Heart right ventricle (tissue), 16 donors: ENCODE measurements around the gene PPM1B. TPM values are rescaled to one million over a fixed set of nuclear protein-coding genes. Genes with fewer than 3 reads are reported as not detected.
"Not testable (repeated sequence)": the region's sequence is repeated elsewhere in the genome, so short reads cannot be mapped to it uniquely, and the experiment has no call there.

ENCODE experiments used
- ATAC-seq, 8 donors: fragments of 200-7000 bp; cut with Tn5 transposase; one replicate each; pipeline ENCODE4 v1.9.1; 2020; ENCODE audit warnings: mild to moderate bottlenecking in 8 of 8, moderate library complexity in 8 of 8, moderate number of reproducible peaks in 1 of 8
- DNase-seq, 2 donors: peaks; one replicate each; pipeline ENCODE4 v3.0.0-alpha.2; 2020
- H3K27ac ChIP-seq, 10 donors: fragments of 200-600 bp; sonication (generic) in 2 of 10; one replicate each; pipeline versions ENCODE4 v1.5.0 to v1.8.0; 2020 to 2022; ENCODE audit warnings: mild to moderate bottlenecking in 3 of 10
- H3K27me3 ChIP-seq, 7 donors: fragments of 200-600 bp; one replicate each; pipeline ENCODE4 v1.8.0; 2021 to 2022; ENCODE audit warnings: mild to moderate bottlenecking in 2 of 7
- H3K36me3 ChIP-seq, 9 donors: fragments of 200-600 bp; sonication (generic) in 1 of 9; one replicate each; pipeline versions ENCODE4 v1.5.0 to v1.8.0; 2020 to 2022; ENCODE audit warnings: mild to moderate bottlenecking in 2 of 9
- H3K4me1 ChIP-seq, 9 donors: fragments of 200-600 bp; sonication (generic) in 1 of 9; one replicate each; pipeline versions ENCODE4 v1.5.0 to v1.8.0; 2020 to 2022; ENCODE audit warnings: mild to moderate bottlenecking in 4 of 9
- H3K4me3 ChIP-seq, 10 donors: fragments of 200-600 bp; sonication (generic) in 2 of 10; one replicate each; pipeline versions ENCODE4 v1.5.0 to v1.8.0; 2020 to 2022; ENCODE audit warnings: mild to moderate bottlenecking in 7 of 10, moderate library complexity in 2 of 10
- H3K9me3 ChIP-seq, 11 donors: fragments of 200-600 bp in 10 of 11; sonication (generic) in 2 of 11; one replicate each; pipeline versions ENCODE4 v1.5.0 to v1.8.0; 2013 to 2022; ENCODE audit warnings: mild to moderate bottlenecking in 2 of 11, control low read depth in 1 of 11, moderate library complexity in 1 of 11
- WGBS, 2 donors: extraction: QIAGEN DNeasy Blood & Tissue Kit; methylation state at CpG; one replicate each; pipeline ENCODE4 v1.1.7; 2013; ENCODE audit warnings: inconsistent platforms in 1 of 2; 5-methylcytosine and 5-hydroxymethylcytosine counted together
- intact Hi-C, 10 donors: fragments of 100-400 bp; cut with DNase I; formaldehyde crosslinking; loops; one replicate each; pipeline versions ENCODE4 v1.11.1 to v1.14.2; 2022
- polyA plus RNA-seq, 2 donors: library from polyadenylated mRNA; stranded (reverse); fragments of 200-250 nt; gene quantifications; one replicate each; pipeline ENCODE4 v1.2.3, GENCODE V29; 2013
- total RNA-seq, 10 donors: library from RNA; stranded (reverse); fragmentation: NEBNext Ultra II Directional in 3 of 10; extraction: Animal tissue kit (Norgen Biotek cat#: 25700) in 3 of 10; gene quantifications; one replicate each; pipeline versions ENCODE4 v1.2.1 to v1.2.4, GENCODE V29; 2021 to 2023
- TF ChIP-seq, protein P1 (sequence below), 9 donors: fragments of 200-600 bp; sonication (generic) in 2 of 9; IDR thresholded peaks; one replicate each; pipeline versions ENCODE4 v1.5.0 to v1.8.0; 2021 to 2022; ENCODE audit warnings: antibody characterized with exemption in 9 of 9, mild to moderate bottlenecking in 5 of 9, moderate library complexity in 1 of 9
- donor health status: Arrhythmogenic right ventricular cardiomyopathy.
- donor health status: ischemic (EF 13 %, LVEDD 7.1; RV severe dilation, severe dysfunction).
- donor health status: healthy with polysubstance abuse.
- donor health status: DM: no; HTN: yes; CAD: no.
- donor health status: DM: no; HTN: no; CAD: no.
- donor health status: ischemic (EF 25% LVEDD 6.9; RV normal size, moderate dysfunction).
- donor health status: ischemic (EF 25% LVEDD 5.7; RV mildly dilated, moderate dysfunction).
- donor health status: healthy.
- donor health status: DM: yes; HTN: yes; CAD: no.
- donor health status: Ischemic cardiomyopathy.
- donor health status: ischemic (EF 35%, LVEDD 5.7; RV mildly dilated, moderate dysfunction).
- donor health status: nonischemic (EF 11% LVEDD 7.7; RV severe dilation, severe dysfunction).
- donor health status: DM: yes; HTN: yes; CAD: no.
- donor health status: PGD.
- donor health status: ischemic (EF 29% LVEDD 5.4; RV normal size, mild dysfunction).
- donor health status: nonischemic (EF 23%, LVEDD 6.1; RV moderate dilation, normal function).

PPM1B gene
- total and polyA plus RNA-seq, 12 donors, result 20.7 to 69.5 (median 55.2) TPM

DNA sequence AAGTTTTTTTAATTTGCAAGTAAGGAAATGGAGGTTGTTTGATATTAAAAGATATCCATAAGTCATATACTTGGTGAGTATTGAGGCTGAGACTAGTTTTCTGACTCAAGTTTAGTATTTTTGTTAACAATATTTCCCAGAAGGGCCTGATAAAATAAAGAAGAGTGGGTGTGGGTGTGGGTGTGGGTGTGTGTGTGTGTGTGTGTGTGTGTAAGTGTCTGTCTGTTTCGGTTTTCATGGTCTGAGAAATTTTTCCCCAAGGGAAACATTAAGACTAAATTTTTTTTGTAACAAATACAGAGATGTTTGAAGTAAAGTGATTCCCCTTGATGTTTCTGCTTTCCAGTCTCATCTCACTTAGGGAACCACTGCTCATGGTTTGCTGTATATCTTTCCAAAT, 36.5 kb downstream of the PPM1B start:
- Histone ChIP-seq H3K9me3 (peaks cover 0 to 7% (median 0%) of the 10 kb centered on the region in 11 donors), H3K27me3 (no peaks in the 10 kb centered on the region), H3K36me3 (peaks cover 0 to 35% (median 11%) of the 10 kb centered on the region in 9 donors), H3K4me3 (no peak overlapping the region), H3K4me1 (peaks cover 0 to 14% (median 7%) of the 10 kb centered on the region in 9 donors), H3K27ac (no peak overlapping the region)
- ATAC-seq, result no peak
- intact Hi-C loops, result no loop called here
- no peak for DNase-seq
- WGBS, 2 donors, result 44 to 50% methylated on average over 1 of the region's 1 CpG
- TF ChIP-seq, protein P1, sequence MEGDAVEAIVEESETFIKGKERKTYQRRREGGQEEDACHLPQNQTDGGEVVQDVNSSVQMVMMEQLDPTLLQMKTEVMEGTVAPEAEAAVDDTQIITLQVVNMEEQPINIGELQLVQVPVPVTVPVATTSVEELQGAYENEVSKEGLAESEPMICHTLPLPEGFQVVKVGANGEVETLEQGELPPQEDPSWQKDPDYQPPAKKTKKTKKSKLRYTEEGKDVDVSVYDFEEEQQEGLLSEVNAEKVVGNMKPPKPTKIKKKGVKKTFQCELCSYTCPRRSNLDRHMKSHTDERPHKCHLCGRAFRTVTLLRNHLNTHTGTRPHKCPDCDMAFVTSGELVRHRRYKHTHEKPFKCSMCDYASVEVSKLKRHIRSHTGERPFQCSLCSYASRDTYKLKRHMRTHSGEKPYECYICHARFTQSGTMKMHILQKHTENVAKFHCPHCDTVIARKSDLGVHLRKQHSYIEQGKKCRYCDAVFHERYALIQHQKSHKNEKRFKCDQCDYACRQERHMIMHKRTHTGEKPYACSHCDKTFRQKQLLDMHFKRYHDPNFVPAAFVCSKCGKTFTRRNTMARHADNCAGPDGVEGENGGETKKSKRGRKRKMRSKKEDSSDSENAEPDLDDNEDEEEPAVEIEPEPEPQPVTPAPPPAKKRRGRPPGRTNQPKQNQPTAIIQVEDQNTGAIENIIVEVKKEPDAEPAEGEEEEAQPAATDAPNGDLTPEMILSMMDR (IDR thresholded peaks at IDR 0.05), result no peak

DNA sequence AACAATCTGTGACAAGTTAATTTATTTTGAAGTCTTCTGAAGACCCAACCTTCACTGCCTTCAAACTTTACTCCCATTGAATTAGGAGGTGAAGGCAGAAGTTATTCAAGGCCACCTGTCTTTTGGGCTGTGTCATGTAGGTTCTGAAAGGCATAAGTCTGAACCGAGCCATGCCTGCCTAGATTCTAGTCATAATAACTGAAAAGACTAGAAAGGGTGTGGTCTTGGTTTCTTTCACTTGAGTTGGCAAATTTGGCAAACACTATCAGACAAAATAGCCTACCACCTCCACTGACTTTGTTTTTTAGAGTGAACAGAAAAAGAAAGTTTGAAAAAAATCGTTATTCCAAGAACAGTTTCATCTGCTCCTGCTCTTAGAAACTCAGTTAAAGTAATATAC, 38.4 kb downstream of the PPM1B start:
- Histone ChIP-seq H3K4me1 (peaks cover 0 to 11% (median under 1%) of the 10 kb centered on the region in 9 donors), H3K27ac (no peak overlapping the region), H3K36me3 (peaks cover 0 to 44% (median 16%) of the 10 kb centered on the region in 9 donors), H3K4me3 (no peak overlapping the region), H3K9me3 (peaks cover 0 to 10% (median 0%) of the 10 kb centered on the region in 11 donors), H3K27me3 (no peaks in the 10 kb centered on the region)
- 91 to 94% methylated on average over 2 of the region's 2 CpGs for WGBS, 2 donors
- ATAC-seq, result no peak
- intact Hi-C loops, result no loop called here
- no peak for DNase-seq
- TF ChIP-seq, protein P1 (IDR thresholded peaks at IDR 0.05), result no peak

DNA sequence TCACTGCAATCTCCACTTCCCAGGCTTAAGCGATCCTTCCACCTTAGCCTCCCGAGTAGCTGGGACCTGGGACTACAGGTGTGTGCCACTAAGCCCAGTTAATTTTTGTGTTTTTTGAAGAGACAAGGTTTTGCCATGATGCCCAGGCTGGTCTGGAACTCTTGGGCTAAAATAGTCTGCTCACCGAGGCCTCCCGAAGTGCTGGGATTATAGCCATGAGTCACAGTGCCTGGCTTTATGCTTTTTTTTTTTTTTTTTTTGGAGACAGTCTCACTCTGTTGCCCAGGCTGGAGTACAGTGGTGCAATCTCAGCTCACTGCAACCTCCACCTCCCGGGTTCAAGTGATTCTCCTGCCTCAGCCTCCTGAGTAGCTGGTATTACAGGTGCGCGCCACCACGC, 39.0 kb downstream of the PPM1B start:
- 89 to 96% methylated on average over 8 of the region's 8 CpGs for WGBS, 2 donors
- peaks cover 0 to 46% (median 18%) of the 10 kb centered on the region in 9 donors for H3K36me3 ChIP-seq
- H3K4me3 ChIP-seq, H3K27me3 ChIP-seq, ATAC-seq, H3K4me1 ChIP-seq, H3K9me3 ChIP-seq, DNase-seq, H3K27ac ChIP-seq, intact Hi-C loops: not testable (repeated sequence)

DNA sequence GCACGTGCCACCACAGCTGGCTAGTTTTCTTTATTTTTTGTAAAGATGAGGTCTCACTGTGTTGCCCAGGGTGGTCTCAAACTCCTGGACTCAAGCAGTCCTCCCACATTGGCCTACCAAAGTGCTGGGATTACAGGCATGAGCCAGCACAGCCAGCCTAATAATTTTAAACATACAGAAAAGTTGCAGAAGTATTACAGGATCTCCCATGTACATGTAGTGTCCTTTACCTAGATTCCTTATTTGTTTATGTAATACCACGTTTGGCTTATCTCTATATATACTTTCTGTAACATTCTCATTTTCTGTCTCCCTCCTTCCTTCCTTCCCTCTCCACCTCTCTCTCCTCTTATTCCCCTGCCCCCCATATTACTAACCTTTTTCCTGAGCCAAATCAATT, 41.7 kb downstream of the PPM1B start:
- intact Hi-C loops, result no loop called here
- WGBS, 2 donors, result 91 to 92% methylated on average over 2 of the region's 2 CpGs
- ATAC-seq (no peak), DNase-seq (no peak)
- Histone ChIP-seq H3K36me3 (peaks cover 0 to 54% (median 18%) of the 10 kb centered on the region in 9 donors), H3K27ac (no peak overlapping the region), H3K9me3 (peaks cover 0 to 10% (median 0%) of the 10 kb centered on the region in 11 donors), H3K4me1 (no peaks in the 10 kb centered on the region), H3K4me3 (no peak overlapping the region), H3K27me3 (no peaks in the 10 kb centered on the region)
- TF ChIP-seq, protein P1 (IDR thresholded peaks at IDR 0.05), result no peak

DNA sequence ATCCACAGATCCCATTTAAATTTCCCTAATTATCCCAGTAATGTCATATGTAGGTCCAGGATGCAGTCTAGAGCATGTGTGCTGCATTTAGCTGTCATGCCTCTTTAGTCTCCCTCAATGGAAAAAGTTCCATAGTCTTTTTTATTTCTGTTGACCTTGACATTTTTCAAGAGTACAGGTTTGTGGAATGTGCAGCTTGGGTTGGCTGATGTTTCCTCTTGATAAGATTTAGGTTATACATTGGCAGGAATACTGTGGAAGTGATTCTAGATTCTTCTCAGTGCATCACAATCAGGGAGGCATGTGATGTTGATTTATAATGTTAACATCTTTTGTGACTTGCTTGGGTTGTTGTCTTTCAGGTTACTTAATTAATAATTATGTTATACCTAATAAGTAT, 42.5 kb downstream of the PPM1B start:
- Histone ChIP-seq H3K4me1 (no peaks in the 10 kb centered on the region), H3K27me3 (no peaks in the 10 kb centered on the region), H3K27ac (no peak overlapping the region), H3K4me3 (no peak overlapping the region), H3K36me3 (peaks cover 0 to 54% (median 18%) of the 10 kb centered on the region in 9 donors), H3K9me3 (peaks cover 0 to 10% (median 0%) of the 10 kb centered on the region in 11 donors)
- TF ChIP-seq, protein P1 (IDR thresholded peaks at IDR 0.05), result no peak
- intact Hi-C loops, result no loop called here
- DNase-seq (no peak), ATAC-seq (no peak)
